ENCODE measurements around the gene CAVIN3. TPM values are rescaled to one million over a fixed set of nuclear protein-coding genes. Genes with fewer than 3 reads are reported as not detected.

The CAVIN3 gene
- polyA plus RNA-seq, 1 donor (not counting 4 experiments of a cell fraction or from before 2014, with no cell fraction given): 30.1 TPM

DNA sequence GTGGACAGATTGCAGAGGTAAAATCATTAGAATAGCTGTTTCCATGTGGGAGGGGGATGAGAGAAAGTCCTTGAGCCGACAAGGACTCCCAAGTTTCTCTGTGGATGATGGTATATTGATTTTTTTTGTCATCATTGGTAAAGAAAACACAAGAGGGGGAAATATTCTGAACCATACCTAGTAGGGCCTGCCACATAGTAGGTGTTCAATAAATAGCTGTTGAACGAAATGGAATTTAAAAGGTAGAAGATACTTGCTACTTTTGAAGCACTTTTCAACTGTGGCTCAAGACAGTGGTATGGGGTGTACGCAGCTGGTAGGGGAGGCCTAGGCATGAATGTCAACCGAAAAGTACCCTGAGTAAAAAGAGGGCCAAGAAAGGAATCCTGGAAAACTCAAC is 2.1 kb downstream of the CAVIN3 start:
- H3K9me3 ChIP-seq (ENCODE audit: control insufficient read depth, low read depth, low read length): no peaks in the 10 kb centered on the region
- peaks cover 40% of the 10 kb centered on the region for H3K4me1 ChIP-seq (ENCODE audit: control insufficient read depth, extremely low read depth, insufficient read depth, low read length)
- FAIRE-seq: no peak

DNA sequence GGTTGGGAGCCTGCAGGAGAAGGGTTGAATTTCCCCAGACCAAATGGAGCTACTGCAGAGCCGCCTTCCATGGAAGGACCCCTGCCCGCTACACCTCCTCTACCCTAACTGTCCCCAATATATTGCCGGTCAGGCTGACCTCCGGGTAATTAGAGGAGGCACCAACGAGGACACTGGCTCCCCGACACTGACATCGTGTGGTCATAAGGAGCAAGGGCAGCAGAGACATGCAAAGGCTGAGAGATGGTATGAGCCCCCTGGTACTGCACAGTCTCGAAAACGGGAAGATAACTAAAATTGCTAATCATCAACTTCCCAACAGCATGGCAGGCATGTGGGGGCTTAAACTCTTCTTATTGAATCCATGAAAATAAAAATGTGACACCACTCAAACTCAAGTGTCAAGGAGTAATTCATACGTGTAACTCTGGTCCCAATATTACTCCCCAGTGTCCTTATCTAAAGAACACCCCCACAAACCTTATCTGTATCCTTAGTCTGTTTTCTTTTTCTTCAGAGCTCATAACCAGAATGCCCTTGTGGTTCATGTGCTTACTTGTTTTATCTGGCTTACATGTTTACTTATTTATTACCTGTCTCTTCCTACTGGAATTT is 4.4 kb downstream of the CAVIN3 start:
- Histone ChIP-seq H3K9me3 (ENCODE audit: control insufficient read depth, low read depth, low read length) (no peaks in the 10 kb centered on the region), H3K4me1 (ENCODE audit: control insufficient read depth, extremely low read depth, insufficient read depth, low read length) (peaks cover 20% of the 10 kb centered on the region), H4K20me1 (ENCODE audit: control insufficient read depth, extremely low read depth, insufficient read depth, low read length) (no peaks in the 10 kb centered on the region), H3K36me3 (ENCODE audit: control insufficient read depth in 2 of 2, extremely low read depth in 1 of 2, insufficient read depth in 2 of 2, low read length in 2 of 2) (no peaks in the 10 kb centered on the region), H3K27me3 (ENCODE audit: control insufficient read depth, extremely low read depth, insufficient read depth, low read length) (no peaks in the 10 kb centered on the region), H3K27ac (ENCODE audit: control insufficient read depth, insufficient read depth, low read length) (no peak overlapping the region), H2AFZ (ENCODE audit: control insufficient read depth, low read length) (no peak overlapping the region), H3K4me2 (ENCODE audit: control insufficient read depth, extremely low read depth, insufficient read depth, low read depth, low read length) (no peak overlapping the region), H3K79me2 (ENCODE audit: control insufficient read depth, insufficient read depth, low read length) (peaks cover 11% of the 10 kb centered on the region), H3K9me1 (ENCODE audit: control insufficient read depth, extremely low read depth, insufficient read depth, low read length) (no peaks in the 10 kb centered on the region), H3K9ac (ENCODE audit: control insufficient read depth, extremely low read depth, insufficient read depth, low read length) (no peak overlapping the region), H3K4me3 (ENCODE audit: control insufficient read depth in 2 of 3, extremely low read depth in 1 of 3, insufficient read depth in 2 of 3, low read depth in 1 of 3, low read length in 3 of 3) (no peak overlapping the region)
- dilution Hi-C loops (cut with MboI; ENCODE audit: extremely low pct_ligation_motif_present, low sequenced_read_pairs): no loop called here
- FAIRE-seq (peak; percentile 89), DNase-seq (ENCODE audit: low read depth, low spot score) (no peak)
- TF ChIP-seq, protein P1, sequence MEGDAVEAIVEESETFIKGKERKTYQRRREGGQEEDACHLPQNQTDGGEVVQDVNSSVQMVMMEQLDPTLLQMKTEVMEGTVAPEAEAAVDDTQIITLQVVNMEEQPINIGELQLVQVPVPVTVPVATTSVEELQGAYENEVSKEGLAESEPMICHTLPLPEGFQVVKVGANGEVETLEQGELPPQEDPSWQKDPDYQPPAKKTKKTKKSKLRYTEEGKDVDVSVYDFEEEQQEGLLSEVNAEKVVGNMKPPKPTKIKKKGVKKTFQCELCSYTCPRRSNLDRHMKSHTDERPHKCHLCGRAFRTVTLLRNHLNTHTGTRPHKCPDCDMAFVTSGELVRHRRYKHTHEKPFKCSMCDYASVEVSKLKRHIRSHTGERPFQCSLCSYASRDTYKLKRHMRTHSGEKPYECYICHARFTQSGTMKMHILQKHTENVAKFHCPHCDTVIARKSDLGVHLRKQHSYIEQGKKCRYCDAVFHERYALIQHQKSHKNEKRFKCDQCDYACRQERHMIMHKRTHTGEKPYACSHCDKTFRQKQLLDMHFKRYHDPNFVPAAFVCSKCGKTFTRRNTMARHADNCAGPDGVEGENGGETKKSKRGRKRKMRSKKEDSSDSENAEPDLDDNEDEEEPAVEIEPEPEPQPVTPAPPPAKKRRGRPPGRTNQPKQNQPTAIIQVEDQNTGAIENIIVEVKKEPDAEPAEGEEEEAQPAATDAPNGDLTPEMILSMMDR (optimal IDR thresholded peaks at IDR 0.05 in 1 of 3, IDR thresholded peaks at IDR 0.05 in 1 of 3, conservative IDR thresholded peaks at IDR 0.05 in 1 of 3; ENCODE audit: extremely low read depth in 1 of 3, insufficient read depth in 2 of 3, low read length in 3 of 3): peak; percentile 91 to 98 (median 94)
- TF ChIP-seq EZH2 (IDR thresholded peaks at IDR 0.05; ENCODE audit: low read length): no peak

More for the DNA sequence above, 2.1 kb downstream of the CAVIN3 start:
- peak overlapping the region; percentile 99 for H3K9ac ChIP-seq (ENCODE audit: control insufficient read depth, extremely low read depth, insufficient read depth, low read length)
- dilution Hi-C loops (cut with MboI; ENCODE audit: extremely low pct_ligation_motif_present, low sequenced_read_pairs): no loop called here
- H3K27ac ChIP-seq (ENCODE audit: control insufficient read depth, insufficient read depth, low read length): no peak overlapping the region
- H2AFZ ChIP-seq (ENCODE audit: control insufficient read depth, low read length): no peak overlapping the region
- no peak for DNase-seq (ENCODE audit: low read depth, low spot score)
- no peak for TF ChIP-seq EZH2 (IDR thresholded peaks at IDR 0.05; ENCODE audit: low read length)
- TF ChIP-seq, protein P1 (optimal IDR thresholded peaks at IDR 0.05 in 1 of 3, IDR thresholded peaks at IDR 0.05 in 1 of 3, conservative IDR thresholded peaks at IDR 0.05 in 1 of 3; ENCODE audit: extremely low read depth in 1 of 3, insufficient read depth in 2 of 3, low read length in 3 of 3): no peak
- no peaks in the 10 kb centered on the region for H4K20me1 ChIP-seq (ENCODE audit: control insufficient read depth, extremely low read depth, insufficient read depth, low read length)
- H3K4me3 ChIP-seq (ENCODE audit: control insufficient read depth in 2 of 3, extremely low read depth in 1 of 3, insufficient read depth in 2 of 3, low read depth in 1 of 3, low read length in 3 of 3): peak overlapping the region in 2 of 3 experiments; percentile 87 to 95
- H3K9me1 ChIP-seq (ENCODE audit: control insufficient read depth, extremely low read depth, insufficient read depth, low read length): no peaks in the 10 kb centered on the region
- H3K79me2 ChIP-seq (ENCODE audit: control insufficient read depth, insufficient read depth, low read length): peaks cover 11% of the 10 kb centered on the region
- no peaks in the 10 kb centered on the region for H3K36me3 ChIP-seq (ENCODE audit: control insufficient read depth in 2 of 2, extremely low read depth in 1 of 2, insufficient read depth in 2 of 2, low read length in 2 of 2)
- H3K27me3 ChIP-seq (ENCODE audit: control insufficient read depth, extremely low read depth, insufficient read depth, low read length): no peaks in the 10 kb centered on the region
- peak overlapping the region; percentile 95 for H3K4me2 ChIP-seq (ENCODE audit: control insufficient read depth, extremely low read depth, insufficient read depth, low read depth, low read length)
